CD4-positive, alpha-beta T cell (primary cell): ENCODE measurements around the gene SLCO6A1. TPM values are rescaled to one million over a fixed set of nuclear protein-coding genes. Genes with fewer than 3 reads are reported as not detected.

Source experiments
- ATAC-seq: fragments of 200-7000 bp; cut with Tn5 transposase; one replicate; pipeline ENCODE4 v1.10.0; 2022; ENCODE audit warnings: mild to moderate bottlenecking; ENCODE audit not compliant: poor library complexity
- CTCF ChIA-PET: fragments of 350-600 bp; sonication (Branson Sonifier 250); formaldehyde crosslinking; loops from one replicate; lab custom pipeline; 2021; ENCODE audit warnings: antibody characterized with exemption, inconsistent platforms; lab: Charles Lee
- POLR2A ChIA-PET: fragments of 350-600 bp; sonication (Branson Sonifier 250); formaldehyde crosslinking; loops from one replicate; lab custom pipeline; 2021; ENCODE audit warnings: antibody characterized with exemption, inconsistent platforms; lab: Charles Lee
- DNase-seq, 14 experiments: peaks; one replicate each; pipeline ENCODE4 v3.0.0-alpha.2; 2013 to 2020; ENCODE audit warnings: mixed read lengths in 2 of 14
- H3K27ac ChIP-seq, 2 donors: one replicate each; pipeline versions ENCODE4 v1.5.1 to v1.7.0; 2013; ENCODE audit warnings: low read length in 2 of 2, low read depth in 1 of 2, mild to moderate bottlenecking in 1 of 2
- H3K27me3 ChIP-seq, 2 experiments: 1 replicate in 1 of 2; 2 replicates in 1 of 2; pipeline versions ENCODE4 v1.6.1 to v1.7.0; 2013; ENCODE audit warnings: low read length in 2 of 2, control low read depth in 1 of 2, mild to moderate bottlenecking in 1 of 2, moderate library complexity in 1 of 2; ENCODE audit not compliant: insufficient read depth in 2 of 2, control insufficient read depth in 1 of 2
- H3K36me3 ChIP-seq: one replicate; pipeline ENCODE4 v1.6.1; 2013; ENCODE audit warnings: low read length, control low read depth; ENCODE audit not compliant: insufficient read depth
- H3K4me1 ChIP-seq: one replicate; pipeline ENCODE4 v1.6.1; 2013; ENCODE audit warnings: low read length, control low read depth; ENCODE audit not compliant: insufficient read depth
- H3K4me3 ChIP-seq: one replicate; pipeline ENCODE4 v1.5.1; 2013; ENCODE audit warnings: mild to moderate bottlenecking, low read length, moderate library complexity
- H3K9me3 ChIP-seq, 2 experiments: 1 replicate in 1 of 2; 2 replicates in 1 of 2; pipeline versions ENCODE4 v1.6.1 to v1.7.0; 2013; ENCODE audit warnings: low read length in 2 of 2, mild to moderate bottlenecking in 2 of 2, control low read depth in 1 of 2, moderate library complexity in 1 of 2; ENCODE audit not compliant: control insufficient read depth in 1 of 2, insufficient read depth in 1 of 2
- H3K27ac Mint-ChIP-seq: one replicate; pipeline ENCODE4 v1.8.0; 2020; ENCODE audit warnings: mixed read lengths
- H3K27me3 Mint-ChIP-seq: one replicate; pipeline ENCODE4 v1.8.0; 2021; ENCODE audit warnings: mixed read lengths
- H3K36me3 Mint-ChIP-seq: one replicate; pipeline ENCODE4 v1.8.0; 2021; ENCODE audit warnings: low read depth, mixed read lengths
- H3K4me1 Mint-ChIP-seq: one replicate; pipeline ENCODE4 v1.8.0; 2021; ENCODE audit warnings: low read depth, mixed read lengths
- H3K4me3 Mint-ChIP-seq: one replicate; pipeline ENCODE4 v1.8.0; 2020; ENCODE audit warnings: mild to moderate bottlenecking, mixed read lengths
- H3K9me3 Mint-ChIP-seq: one replicate; pipeline ENCODE4 v1.8.0; 2020; ENCODE audit warnings: mixed read lengths
- intact Hi-C, 2 experiments: fragments of 100-400 bp; cut with DNase I in 1 of 2; cut with micrococcal nuclease in 1 of 2; formaldehyde crosslinking; loops; one replicate each; pipeline versions ENCODE4 v1.15.1 to v1.9.0; 2023 to 2025; cut with DNase I, micrococcal nuclease
- total RNA-seq, 174 experiments: library from RNA in 2 of 174; stranded (reverse) in 2 of 174; gene quantifications; one replicate each; pipeline ENCODE4 v1.2.3 and lab custom pipeline; 2021 to 2026
- TF ChIP-seq, protein P1 (sequence below): fragments of 200-600 bp; IDR thresholded peaks from one replicate; pipeline ENCODE4 v1.8.0; 2022; ENCODE audit warnings: antibody characterized with exemption, mild to moderate bottlenecking

Gene SLCO6A1
- total RNA-seq, 2 experiments from 2014 or later: not detected

DNA sequence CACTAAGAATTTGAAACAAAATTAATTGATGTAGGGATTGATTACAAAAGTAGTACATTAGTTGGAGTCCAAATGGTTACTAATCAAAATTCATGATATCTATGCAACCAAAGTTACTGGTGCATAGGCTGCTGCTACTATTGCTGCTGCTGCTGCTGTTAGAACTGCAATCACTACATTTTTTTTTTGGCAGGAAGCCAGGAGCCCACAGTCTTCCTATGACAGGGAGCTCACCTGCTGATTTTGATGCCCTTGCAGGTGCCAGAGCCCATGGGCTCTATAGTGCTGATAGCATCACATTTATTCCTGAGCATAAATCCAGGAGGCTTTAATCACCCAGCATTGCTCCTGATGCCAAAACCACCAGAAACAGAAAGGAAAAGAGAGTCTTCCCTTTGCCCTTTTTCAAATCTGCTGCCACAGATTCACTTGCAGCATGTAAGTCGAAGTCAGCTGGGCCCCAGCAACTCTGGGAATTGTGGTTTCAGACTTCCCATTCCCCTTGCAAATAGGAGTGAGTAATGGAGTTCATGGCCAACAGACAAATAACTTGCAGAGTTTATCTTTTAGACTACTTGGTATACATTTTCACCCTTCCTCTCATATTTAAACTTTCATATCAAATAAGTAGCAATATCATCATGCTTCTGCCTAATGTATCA lies 17.6 kb downstream of the SLCO6A1 start:
- H3K4me3 ChIP-seq: no peak overlapping the region
- TF ChIP-seq, protein P1, sequence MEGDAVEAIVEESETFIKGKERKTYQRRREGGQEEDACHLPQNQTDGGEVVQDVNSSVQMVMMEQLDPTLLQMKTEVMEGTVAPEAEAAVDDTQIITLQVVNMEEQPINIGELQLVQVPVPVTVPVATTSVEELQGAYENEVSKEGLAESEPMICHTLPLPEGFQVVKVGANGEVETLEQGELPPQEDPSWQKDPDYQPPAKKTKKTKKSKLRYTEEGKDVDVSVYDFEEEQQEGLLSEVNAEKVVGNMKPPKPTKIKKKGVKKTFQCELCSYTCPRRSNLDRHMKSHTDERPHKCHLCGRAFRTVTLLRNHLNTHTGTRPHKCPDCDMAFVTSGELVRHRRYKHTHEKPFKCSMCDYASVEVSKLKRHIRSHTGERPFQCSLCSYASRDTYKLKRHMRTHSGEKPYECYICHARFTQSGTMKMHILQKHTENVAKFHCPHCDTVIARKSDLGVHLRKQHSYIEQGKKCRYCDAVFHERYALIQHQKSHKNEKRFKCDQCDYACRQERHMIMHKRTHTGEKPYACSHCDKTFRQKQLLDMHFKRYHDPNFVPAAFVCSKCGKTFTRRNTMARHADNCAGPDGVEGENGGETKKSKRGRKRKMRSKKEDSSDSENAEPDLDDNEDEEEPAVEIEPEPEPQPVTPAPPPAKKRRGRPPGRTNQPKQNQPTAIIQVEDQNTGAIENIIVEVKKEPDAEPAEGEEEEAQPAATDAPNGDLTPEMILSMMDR: no peak
- no peaks in the 10 kb centered on the region for H3K4me1 Mint-ChIP-seq
- DNase-seq: no peak
- no peaks in the 10 kb centered on the region for H3K36me3 ChIP-seq
- ChIA-PET POLR2A (no interaction called here), CTCF (no interaction called here)
- peaks cover 4% of the 10 kb centered on the region for H3K27me3 Mint-ChIP-seq
- H3K4me1 ChIP-seq: no peaks in the 10 kb centered on the region
- H3K9me3 Mint-ChIP-seq: no peaks in the 10 kb centered on the region
- H3K4me3 Mint-ChIP-seq: no peak overlapping the region
- H3K27me3 ChIP-seq: no peaks in the 10 kb centered on the region
- ATAC-seq: no peak
- intact Hi-C loops: no loop called here
- H3K27ac Mint-ChIP-seq: no peak overlapping the region
- H3K9me3 ChIP-seq: no peaks in the 10 kb centered on the region
- no peaks in the 10 kb centered on the region for H3K36me3 Mint-ChIP-seq
- H3K27ac ChIP-seq: no peak overlapping the region

DNA sequence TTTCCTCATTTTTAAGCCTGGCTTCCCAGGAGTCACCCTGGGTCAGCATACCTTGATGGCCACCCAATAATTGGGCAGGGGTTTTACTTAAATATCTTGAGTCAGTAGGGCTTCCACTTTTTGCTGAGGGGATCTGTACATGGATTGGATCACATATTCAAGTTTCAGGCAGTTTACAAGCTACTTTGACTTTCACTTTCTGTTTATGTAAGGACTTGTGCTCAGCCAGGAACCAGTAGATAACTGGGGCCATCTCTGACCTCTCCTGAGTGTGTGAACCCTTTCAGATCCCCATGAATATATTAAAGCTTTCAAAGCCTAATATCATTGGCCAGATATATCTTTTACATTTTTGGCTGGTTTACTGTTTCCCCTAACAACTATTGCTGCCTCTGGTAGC lies 45.1 kb downstream of the SLCO6A1 start:
- Histone ChIP-seq H3K27me3 (no peaks in the 10 kb centered on the region), H3K4me1 (no peaks in the 10 kb centered on the region), H3K4me3 (no peak overlapping the region), H3K36me3 (no peaks in the 10 kb centered on the region), H3K9me3 (peaks cover 0 to 11% of the 10 kb centered on the region in 2 experiments), H3K27ac (no peak overlapping the region)
- CTCF ChIA-PET: interaction anchor here (0.7 to 1.5 kb wide), 2 partner anchors 22 to 404 kb away, joined by 3 read pairs; no protein-coding TSS in a partner anchor
- POLR2A ChIA-PET: no interaction called here
- TF ChIP-seq, protein P1: no peak
- H3K27me3 Mint-ChIP-seq: peaks cover 3% of the 10 kb centered on the region
- no peaks in the 10 kb centered on the region for H3K36me3 Mint-ChIP-seq
- ATAC-seq: no peak
- no peak overlapping the region for H3K27ac Mint-ChIP-seq
- intact Hi-C loops: no loop called here
- H3K4me3 Mint-ChIP-seq: no peak overlapping the region
- DNase-seq: peak in 1 of 14 experiments; percentile 11
- H3K4me1 Mint-ChIP-seq: no peaks in the 10 kb centered on the region
- H3K9me3 Mint-ChIP-seq: no peaks in the 10 kb centered on the region

DNA sequence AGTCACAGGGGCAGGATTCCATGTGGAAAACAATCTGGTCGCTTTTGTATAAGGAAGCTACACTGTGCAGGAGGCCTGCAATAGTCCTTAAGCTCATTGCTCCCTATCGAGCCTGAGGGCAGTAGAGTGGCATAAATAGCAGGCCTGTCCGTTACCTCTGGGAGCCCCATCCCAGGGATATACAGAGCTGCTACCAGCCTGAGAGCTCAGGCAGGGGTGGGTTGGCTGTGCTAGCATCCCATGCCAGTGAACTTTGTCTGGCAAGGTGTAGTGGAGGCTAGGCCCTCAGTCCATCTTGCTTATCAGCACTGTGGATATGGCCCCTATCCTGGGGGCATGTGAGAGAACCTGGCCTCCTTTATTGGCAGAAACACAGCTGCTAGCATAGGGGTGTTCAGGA lies 47.7 kb downstream of the SLCO6A1 start:
- H3K4me1 Mint-ChIP-seq: no peaks in the 10 kb centered on the region
- intact Hi-C loops: no loop called here
- DNase-seq: no peak

More for the DNA sequence above, 47.7 kb downstream of the SLCO6A1 start:
- Mint-ChIP-seq H3K9me3 (peaks cover 3% of the 10 kb centered on the region), H3K27ac (no peak overlapping the region), H3K36me3 (no peaks in the 10 kb centered on the region), H3K4me3 (no peak overlapping the region), H3K27me3 (peaks cover 3% of the 10 kb centered on the region)
- no peak for ATAC-seq
- ChIA-PET POLR2A (no interaction called here), CTCF (no interaction called here)
- Histone ChIP-seq H3K4me3 (no peak overlapping the region), H3K4me1 (no peaks in the 10 kb centered on the region), H3K27ac (no peak overlapping the region), H3K9me3 (peaks cover 0 to 11% of the 10 kb centered on the region in 2 experiments), H3K27me3 (no peaks in the 10 kb centered on the region), H3K36me3 (no peaks in the 10 kb centered on the region)
- TF ChIP-seq, protein P1: no peak
